Upper lobe of left lung (tissue), 6 donors: ENCODE results near the gene NR3C2. TPM values are rescaled to one million over a fixed set of nuclear protein-coding genes. Genes with fewer than 3 reads are reported as not detected.
A peak's percentile ranks its signal among the peaks of the same experiment; 100 is the strongest.

ENCODE experiments used
- ATAC-seq, 2 donors: fragments of 200-7000 bp; cut with Tn5 transposase; one replicate each; pipeline ENCODE4 v1.9.1; 2022; ENCODE audit warnings: mild to moderate bottlenecking in 2 of 2, moderate library complexity in 2 of 2; ENCODE audit not compliant: low FRiP score in 2 of 2
- DNase-seq, 2 donors: peaks; one replicate each; pipeline ENCODE4 v3.0.0-alpha.2; 2019 to 2020
- H3K27ac ChIP-seq, 4 donors: fragments of 200-600 bp; sonication (generic); one replicate each; pipeline ENCODE4 v1.5.1; 2016 to 2019
- H3K27me3 ChIP-seq, 4 donors: fragments of 200-600 bp; sonication (generic); one replicate each; pipeline ENCODE4 v1.5.1; 2017 to 2019
- H3K36me3 ChIP-seq, 4 donors: fragments of 200-600 bp; sonication (generic); one replicate each; pipeline ENCODE4 v1.5.1; 2016 to 2019
- H3K4me1 ChIP-seq, 4 donors: fragments of 200-600 bp; sonication (generic); one replicate each; pipeline ENCODE4 v1.5.1; 2018 to 2019
- H3K4me3 ChIP-seq, 4 donors: fragments of 200-600 bp; sonication (generic); one replicate each; pipeline ENCODE4 v1.5.1; 2017 to 2019; ENCODE audit warnings: mild to moderate bottlenecking in 2 of 4, moderate library complexity in 1 of 4
- H3K9me3 ChIP-seq, 4 donors: fragments of 200-600 bp; sonication (generic); one replicate each; pipeline ENCODE4 v1.5.1; 2018 to 2019
- CTCF ChIP-seq, 6 experiments: fragments of 450-650 bp in 4 of 6; fragments of 200-600 bp in 2 of 6; sonication (generic) in 2 of 6; IDR thresholded peaks; one replicate each; pipeline ENCODE4 v1.5.1; 2016 to 2019; ENCODE audit warnings: antibody characterized with exemption in 6 of 6
- EP300 ChIP-seq, 4 donors: sonication (generic); formaldehyde crosslinking; IDR thresholded peaks; one replicate each; pipeline ENCODE4 v1.5.1; 2017; ENCODE audit warnings: antibody characterized with exemption in 4 of 4, control low read depth in 2 of 4
- POLR2A ChIP-seq, 4 donors: fragments of 450-650 bp; IDR thresholded peaks; one replicate each; pipeline ENCODE4 v1.5.1; 2016 to 2017; ENCODE audit warnings: antibody characterized with exemption in 4 of 4, mild to moderate bottlenecking in 2 of 4
- POLR2AphosphoS5 ChIP-seq, 2 donors: sonication (generic); formaldehyde crosslinking; IDR thresholded peaks; one replicate each; pipeline ENCODE4 v1.5.1; 2017; ENCODE audit warnings: antibody characterized with exemption in 2 of 2
- WGBS, 2 donors: methylation state at CpG; one replicate each; pipeline ENCODE4 v1.1.5; 2017 to 2018; 5-methylcytosine and 5-hydroxymethylcytosine counted together
- total RNA-seq, 6 donors: library from RNA; depleted of rRNA in 4 of 6; stranded (reverse); fragments of >200 nt in 4 of 6; gene quantifications; one replicate each; pipeline versions ENCODE4 v1.1.0 to v1.2.1, GENCODE V29; 2016 to 2021
- donor health status: DM: no; HTN: no; CAD: no; lungs with moderate emphysema.
- donor health status: DM: no; HTN: yes; CAD: no; lungs with severe emphysema.

NR3C2 gene
- total RNA-seq, 6 donors from 2014 or later, result 10.3 to 39.8 (median 23.7) TPM

GRCh38 chr4:148302416-148302815 is 139.8 kb downstream of the NR3C2 start:
- Histone ChIP-seq H3K27me3 (no peaks in the 10 kb centered on the region), H3K36me3 (no peaks in the 10 kb centered on the region), H3K27ac (no peak overlapping the region), H3K9me3 (peaks cover 0 to 11% (median 4%) of the 10 kb centered on the region in 4 donors), H3K4me3 (no peak overlapping the region), H3K4me1 (no peaks in the 10 kb centered on the region)
- ATAC-seq (no peak), DNase-seq (no peak)
- WGBS, 2 donors, result 80 to 94% methylated on average over 1 of the region's 1 CpG
- TF ChIP-seq POLR2A (IDR thresholded peaks at IDR 0.05) (no peak), CTCF (IDR thresholded peaks at IDR 0.05) (no peak), POLR2AphosphoS5 (IDR thresholded peaks at IDR 0.05) (no peak), EP300 (IDR thresholded peaks at IDR 0.05) (no peak)

GRCh38 chr4:148300877-148301276 is 141.3 kb downstream of the NR3C2 start:
- Histone ChIP-seq H3K27me3 (no peaks in the 10 kb centered on the region), H3K36me3 (no peaks in the 10 kb centered on the region), H3K9me3 (peaks cover 0 to 11% (median 4%) of the 10 kb centered on the region in 4 donors), H3K27ac (no peak overlapping the region), H3K4me1 (no peaks in the 10 kb centered on the region), H3K4me3 (no peak overlapping the region)
- TF ChIP-seq CTCF (IDR thresholded peaks at IDR 0.05) (no peak), POLR2A (IDR thresholded peaks at IDR 0.05) (no peak), POLR2AphosphoS5 (IDR thresholded peaks at IDR 0.05) (no peak), EP300 (IDR thresholded peaks at IDR 0.05) (no peak)
- ATAC-seq (no peak), DNase-seq (no peak)
- WGBS, 2 donors, result 89 to 93% methylated on average over 1 of the region's 1 CpG

GRCh38 chr4:148299337-148299736 is 142.9 kb downstream of the NR3C2 start:
- Histone ChIP-seq H3K9me3 (peaks cover 0 to 11% (median 4%) of the 10 kb centered on the region in 4 donors), H3K4me3 (no peak overlapping the region), H3K36me3 (no peaks in the 10 kb centered on the region), H3K27ac (no peak overlapping the region), H3K27me3 (no peaks in the 10 kb centered on the region), H3K4me1 (no peaks in the 10 kb centered on the region)
- ATAC-seq, result no peak
- TF ChIP-seq CTCF (IDR thresholded peaks at IDR 0.05), result no peak
- no peak for TF ChIP-seq POLR2AphosphoS5 (IDR thresholded peaks at IDR 0.05)
- peak in 1 of 2 donors; percentile 38 for DNase-seq
- 96 to 97% methylated on average over 9 of the region's 9 CpGs for WGBS, 2 donors

GRCh38 chr4:148296498-148296897 is 145.7 kb downstream of the NR3C2 start:
- WGBS, 2 donors, result 83 to 95% methylated on average over 2 of the region's 2 CpGs
- ATAC-seq, result no peak
- peaks cover 0 to 8% (median 0%) of the 10 kb centered on the region in 4 donors for H3K4me1 ChIP-seq
- TF ChIP-seq EP300 (IDR thresholded peaks at IDR 0.05) (no peak), POLR2A (IDR thresholded peaks at IDR 0.05) (no peak), POLR2AphosphoS5 (IDR thresholded peaks at IDR 0.05) (no peak)
- H3K4me3 ChIP-seq, result no peak overlapping the region
- H3K27me3 ChIP-seq, result no peaks in the 10 kb centered on the region
- H3K27ac ChIP-seq, result no peak overlapping the region
- peaks cover 0 to 8% (median 4%) of the 10 kb centered on the region in 4 donors for H3K9me3 ChIP-seq
- DNase-seq, result no peak
- H3K36me3 ChIP-seq, result no peaks in the 10 kb centered on the region

- 90 to 91% methylated on average over 1 of the region's 1 CpG for WGBS, 2 donors
- TF ChIP-seq EP300 (IDR thresholded peaks at IDR 0.05) (no peak), POLR2AphosphoS5 (IDR thresholded peaks at IDR 0.05) (no peak), CTCF (IDR thresholded peaks at IDR 0.05) (no peak), POLR2A (IDR thresholded peaks at IDR 0.05) (no peak)
- Histone ChIP-seq H3K4me1 (peaks cover 0 to 8% (median 0%) of the 10 kb centered on the region in 4 donors), H3K4me3 (no peak overlapping the region), H3K27ac (no peak overlapping the region), H3K27me3 (no peaks in the 10 kb centered on the region), H3K9me3 (peaks cover 0 to 1% (median 0%) of the 10 kb centered on the region in 4 donors), H3K36me3 (no peaks in the 10 kb centered on the region)
- DNase-seq (no peak), ATAC-seq (no peak)
These were observed 146.6 kb downstream of the NR3C2 start for GRCh38 chr4:148295642-148296041.
